GM21515 (cell line): Measurements from ENCODE around the gene CCDC14.
"Not testable (repeated sequence)": the region's sequence is repeated elsewhere in the genome, so short reads cannot be mapped to it uniquely, and the experiment has no call there.

ENCODE experiments used
- ATAC-seq: cut with Tn5 transposase; IDR thresholded peaks from one replicate; pipeline ENCODE4 v1.9.1; 2021; ENCODE audit not compliant: unreplicated experiment

The CCDC14 gene

GRCh38 chr3:123960781-123961507 lies at the start of gene CCDC14:
Gene CCDC14 (minus strand): TSS chr3:123961229. CDS start chr3:123961173, 56 bp downstream.
- ATAC-seq, result peak; percentile 81

DNA sequence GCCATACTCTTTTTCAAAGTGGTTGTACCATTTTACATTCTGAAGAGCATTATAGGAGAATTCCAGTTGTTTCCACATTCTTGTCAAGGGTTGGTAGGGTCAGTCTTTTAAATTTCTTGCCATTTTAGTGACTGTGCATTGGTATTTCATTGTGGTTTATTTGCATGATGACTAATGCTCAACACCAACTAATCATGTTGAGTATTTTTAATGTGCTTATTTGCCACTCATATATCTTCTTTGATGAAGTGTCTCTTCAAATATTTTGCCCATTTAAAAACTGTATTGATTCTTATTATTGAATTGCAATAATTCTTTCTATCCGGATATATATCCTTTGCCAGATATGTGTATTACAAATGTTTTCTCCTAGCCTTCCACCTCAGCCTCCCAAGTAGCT lies 47.3 kb upstream of the CCDC14 start:
- ATAC-seq, result not testable (repeated sequence)

DNA sequence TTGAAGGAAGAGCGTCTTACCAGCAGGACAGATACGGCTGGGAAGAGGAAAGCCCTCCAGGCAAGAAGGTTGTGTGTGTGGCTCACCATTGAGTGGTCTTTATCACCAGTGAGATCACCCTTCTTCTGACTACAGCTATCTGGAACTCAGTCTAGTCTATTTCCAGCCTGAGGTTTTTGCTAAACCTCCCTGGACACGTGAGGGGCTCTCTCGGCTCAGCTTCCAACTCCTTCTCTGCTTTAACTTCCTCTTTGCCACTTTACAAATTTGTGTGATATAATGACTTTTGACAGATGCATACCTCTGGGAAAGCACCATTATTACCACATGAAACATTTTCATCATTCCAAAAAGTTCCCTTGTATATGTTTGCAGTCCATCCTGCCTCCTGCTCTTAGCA lies 46.2 kb upstream of the CCDC14 start:
- no peak for ATAC-seq

GRCh38 chr3:124002405-124003079 lies 41.5 kb upstream of the CCDC14 start:
- not testable (repeated sequence) for ATAC-seq

- ATAC-seq, result not testable (repeated sequence)
Observed at GRCh38 chr3:124001366-124001765, 40.3 kb upstream of the CCDC14 start.

- ATAC-seq, result no peak
Observed at GRCh38 chr3:123997543-123997942, 36.5 kb upstream of the CCDC14 start.

GRCh38 chr3:123993818-123994217 lies 32.8 kb upstream of the CCDC14 start:
- ATAC-seq, result no peak

GRCh38 chr3:123991730-123992588 lies 30.9 kb upstream of the CCDC14 start, which contains the start of gene ROPN1:
Gene ROPN1 (minus strand): TSS chr3:123992124. CDS start chr3:123980481, 11,643 bp downstream.
- ATAC-seq, result not testable (repeated sequence)

DNA sequence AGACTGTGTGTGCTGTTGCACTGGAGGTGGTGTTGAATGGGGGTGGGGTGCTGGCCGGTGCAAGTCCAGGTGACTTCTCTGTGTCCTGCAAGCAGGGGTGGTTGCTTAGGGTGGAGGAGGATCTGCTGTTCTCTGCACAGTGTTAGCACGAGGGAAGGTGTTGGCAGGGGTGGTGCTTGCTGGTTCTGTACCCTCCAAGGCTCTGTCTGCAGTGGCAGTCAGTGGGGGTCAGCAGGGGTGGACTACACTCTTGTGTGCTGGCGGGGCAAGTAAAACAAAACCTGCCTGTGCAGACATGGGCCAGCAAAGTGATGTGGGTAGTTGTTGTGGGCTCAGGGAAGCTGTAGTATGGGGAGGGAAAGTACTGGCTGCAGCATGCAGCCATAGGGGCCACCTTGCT lies 25.4 kb upstream of the CCDC14 start:
- no peak for ATAC-seq

DNA sequence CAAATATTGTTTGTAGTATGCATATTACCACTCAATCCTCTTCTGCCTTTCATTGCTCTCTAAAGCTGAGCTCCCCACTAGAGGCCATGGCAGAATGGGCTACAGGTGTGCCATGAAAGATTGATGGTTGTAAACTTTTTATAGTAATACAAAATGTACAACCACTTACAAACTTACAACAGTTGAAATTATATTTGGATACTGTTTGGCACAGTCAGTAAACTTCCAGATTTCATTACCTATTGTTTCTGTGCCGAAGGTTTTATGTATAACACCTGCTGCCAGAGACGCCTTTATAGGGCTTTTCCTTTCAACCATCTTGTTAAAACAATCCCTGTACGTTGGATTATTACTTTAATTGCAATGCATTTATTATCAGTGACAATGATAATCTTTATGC lies 23.9 kb upstream of the CCDC14 start:
- ATAC-seq, result no peak

DNA sequence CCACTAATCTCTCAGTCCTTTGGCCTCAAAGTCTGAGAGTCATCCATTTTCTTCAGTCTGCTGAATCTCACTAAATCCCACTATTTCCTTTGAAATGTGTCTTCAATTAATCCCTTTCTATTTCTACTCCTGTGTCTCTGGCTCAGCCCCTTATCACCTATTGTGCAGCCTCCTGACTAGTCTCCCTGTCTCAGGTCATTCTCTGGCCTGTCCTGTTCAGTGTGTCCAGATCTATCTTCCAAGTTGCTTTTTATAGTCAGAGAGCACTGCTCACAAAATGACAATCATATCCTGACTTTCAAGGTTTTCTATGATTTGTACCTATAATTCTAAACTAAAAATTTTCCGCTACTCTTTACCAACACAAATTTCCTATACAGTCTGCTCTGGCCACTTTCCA lies 23.3 kb upstream of the CCDC14 start:
- ATAC-seq, result no peak

- not testable (repeated sequence) for ATAC-seq
Observed at GRCh38 chr3:123981317-123981716, 20.3 kb upstream of the CCDC14 start.

GRCh38 chr3:123980539-123980938 lies 19.5 kb upstream of the CCDC14 start:
- no peak for ATAC-seq

- not testable (repeated sequence) for ATAC-seq
Observed at GRCh38 chr3:123979525-123980501, 18.8 kb upstream of the CCDC14 start.

DNA sequence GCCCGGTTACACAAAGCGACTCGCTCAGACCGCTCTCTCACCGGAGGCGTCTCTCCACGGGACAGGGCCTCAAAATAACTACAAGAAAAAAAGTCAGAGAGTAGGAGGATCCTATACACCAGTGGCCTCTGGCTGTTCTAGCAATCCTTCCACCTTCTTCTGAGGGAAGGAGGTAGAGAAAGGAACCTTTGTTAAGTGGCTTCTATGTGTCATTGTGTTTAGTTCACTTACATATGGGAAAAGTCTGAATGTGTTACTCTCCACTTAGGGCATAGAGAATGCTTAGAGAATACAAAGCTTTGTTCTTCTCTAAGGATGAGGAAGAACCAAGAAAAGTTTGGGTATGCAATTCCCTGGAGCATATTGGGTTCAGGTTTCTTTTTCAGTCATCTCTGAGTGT lies 15.9 kb upstream of the CCDC14 start:
- not testable (repeated sequence) for ATAC-seq

DNA sequence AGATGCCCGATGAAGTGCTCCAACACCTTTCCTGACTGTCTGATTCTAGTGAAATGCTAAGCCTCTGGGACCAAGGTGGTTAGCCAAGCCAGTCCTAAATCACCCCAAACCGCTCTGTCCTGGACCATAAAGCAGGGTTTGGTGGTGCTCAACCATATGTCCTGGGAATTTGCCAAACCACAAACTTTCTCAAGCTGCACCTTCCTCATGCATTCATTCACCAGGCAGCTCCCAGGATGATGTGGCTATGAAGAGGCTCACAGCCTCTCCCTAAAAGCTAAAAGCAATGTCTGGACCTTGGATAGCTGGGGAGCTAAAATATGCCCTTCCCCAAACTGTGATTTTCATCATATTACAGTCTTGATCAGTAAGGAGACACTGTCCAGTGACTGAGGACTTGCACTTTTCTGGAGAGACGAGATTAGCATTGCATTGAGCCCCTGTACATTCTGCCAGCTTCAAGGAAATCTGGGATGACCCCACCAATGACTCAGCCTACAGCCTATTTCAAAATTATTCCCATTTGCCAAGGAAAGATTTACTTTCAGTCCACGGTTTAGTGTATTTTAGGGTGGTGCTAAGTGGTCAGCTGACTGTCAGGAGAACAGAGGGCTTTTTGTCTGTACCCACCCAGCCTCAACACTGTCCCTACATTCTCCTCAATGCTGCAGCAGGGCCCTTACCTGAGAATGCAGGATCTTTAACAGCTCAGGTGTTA lies 15.3 kb upstream of the CCDC14 start:
- not testable (repeated sequence) for ATAC-seq

DNA sequence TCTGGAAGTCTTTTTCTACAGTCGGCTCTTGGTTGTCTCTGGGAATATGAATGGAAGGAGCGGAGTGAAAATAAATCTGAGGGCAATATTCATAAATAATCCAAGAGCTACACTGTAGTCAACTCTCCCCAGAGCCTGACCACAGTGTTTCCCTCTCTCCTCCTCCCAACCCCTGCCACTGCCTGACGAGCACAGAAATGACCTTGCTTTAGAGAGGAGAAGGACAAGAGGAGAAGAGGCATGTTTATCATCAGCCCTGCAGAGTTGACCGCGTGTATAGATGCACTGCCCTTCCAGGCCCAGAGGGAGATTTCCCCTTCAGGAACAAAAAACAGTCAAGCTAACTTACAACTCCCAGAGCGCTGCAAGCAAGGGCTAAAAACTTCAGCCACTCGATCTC lies 14.0 kb upstream of the CCDC14 start:
- ATAC-seq, result not testable (repeated sequence)

DNA sequence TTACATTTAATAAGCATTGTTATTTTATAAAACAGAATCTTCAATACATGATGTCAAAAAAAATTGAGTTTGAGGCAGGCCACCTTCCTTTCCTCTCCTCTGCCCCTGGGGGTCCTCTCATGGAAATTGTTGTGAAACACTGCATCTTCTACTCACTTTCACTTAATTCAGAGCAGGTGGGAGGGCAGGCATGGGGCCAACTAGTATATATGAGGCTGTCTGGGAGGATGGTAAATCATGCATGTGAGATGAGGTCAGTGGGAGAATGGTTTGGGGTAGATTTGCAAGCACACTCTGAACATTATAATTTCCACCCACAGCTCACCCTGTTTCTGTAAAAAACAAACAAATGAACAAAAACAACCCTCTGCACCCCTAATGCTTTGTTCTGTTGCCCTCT lies 10.4 kb upstream of the CCDC14 start:
- ATAC-seq, result no peak

DNA sequence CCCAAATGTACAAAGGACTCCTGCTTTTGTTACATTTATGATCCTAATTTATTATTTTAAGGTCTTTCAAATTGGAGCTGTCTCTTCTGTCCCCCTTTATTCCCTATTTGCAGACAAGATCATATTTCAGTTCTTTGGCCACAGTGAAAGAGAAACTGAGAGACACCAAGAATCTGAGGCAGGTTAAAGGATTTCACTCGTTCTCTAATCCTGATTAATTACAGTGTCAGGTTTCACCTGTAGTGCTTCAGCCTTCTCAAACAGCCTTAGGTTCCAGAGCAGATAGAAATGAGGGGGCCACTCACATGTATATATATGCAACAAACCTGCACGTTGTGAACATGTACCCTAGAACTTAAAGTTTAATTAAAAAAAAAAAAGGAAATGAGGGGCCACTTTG lies 6.2 kb upstream of the CCDC14 start:
- not testable (repeated sequence) for ATAC-seq

DNA sequence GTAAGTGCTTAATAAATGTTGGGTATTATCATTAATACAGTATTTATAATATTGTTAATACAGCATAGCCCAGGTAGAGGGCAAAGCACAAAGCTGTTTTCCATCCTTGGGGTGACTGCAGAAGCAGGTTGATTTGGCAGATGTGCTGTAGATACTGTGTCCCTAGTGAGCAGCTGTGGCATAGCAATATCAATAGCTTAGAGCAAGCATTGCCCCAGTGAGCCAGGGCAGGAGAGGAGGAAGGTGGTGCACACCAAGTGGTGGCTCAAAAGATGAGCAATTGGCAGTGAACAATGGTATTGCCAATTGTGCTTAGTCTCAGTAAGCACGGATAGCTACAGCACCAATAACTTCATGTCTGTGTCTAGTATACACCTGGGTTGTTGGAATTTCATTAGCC lies 5.8 kb upstream of the CCDC14 start:
- not testable (repeated sequence) for ATAC-seq
